SK-N-SH (cell line): ENCODE results near the gene SEMG1. TPM values are rescaled to one million over a fixed set of nuclear protein-coding genes. Genes with fewer than 3 reads are reported as not detected.

Experiments used
- CTCF ChIA-PET: fragments of 300-600, 350-600 bp; formaldehyde crosslinking; extraction: SDS; loops from one replicate; lab custom pipeline; 2021; lab: Yijun Ruan, JAX
- POLR2A ChIA-PET: fragments of 350-600 bp; sonication (Branson Sonifier 250); formaldehyde crosslinking; extraction: SDS; loops from one replicate; lab custom pipeline; 2020; ENCODE audit warnings: antibody characterized with exemption, inconsistent platforms; lab: Yijun Ruan, JAX
- DNase-seq: peaks from one replicate; pipeline ENCODE4 v3.0.0; 2012
- H2AFZ ChIP-seq: fragments of 200-600 bp; sonication (generic); 2 replicates; pipeline ENCODE4 v1.8.1; 2016; ENCODE audit warnings: antibody characterized with exemption, mild to moderate bottlenecking, low read depth
- H3F3A ChIP-seq: fragments of 200-600 bp; sonication (generic); replicated peaks from 2 replicates; pipeline ENCODE3; 2016; ENCODE audit warnings: antibody characterized with exemption, mild to moderate bottlenecking; ENCODE audit not compliant: insufficient read depth
- H3K27ac ChIP-seq, 2 experiments: fragments of 200-500 bp in 1 of 2; fragments of 200-600 bp in 1 of 2; sonication (Bioruptor generic) in 1 of 2; sonication (generic), shearing (Covaris generic) in 1 of 2; 2 replicates each; pipeline versions ENCODE4 v1.5.1 to v1.6.1; 2014 to 2016; ENCODE audit warnings: low read depth in 2 of 2, inconsistent platforms in 1 of 2, low read length in 1 of 2, mild to moderate bottlenecking in 1 of 2, mixed read lengths in 1 of 2
- H3K27me3 ChIP-seq: fragments of 200-600 bp; sonication (generic), shearing (Covaris generic); 2 replicates; pipeline ENCODE4 v1.6.1; 2016; ENCODE audit warnings: mixed run types; ENCODE audit not compliant: insufficient read depth
- H3K36me3 ChIP-seq, 2 experiments: fragments of 200-500 bp in 1 of 2; fragments of 200-600 bp in 1 of 2; sonication (Bioruptor generic) in 1 of 2; sonication (generic) in 1 of 2; replicated peaks in 1 of 2; 2 replicates each; pipeline versions ENCODE3 to v1.5.1; 2014 to 2016; ENCODE audit warnings: low read length in 1 of 2, mild to moderate bottlenecking in 1 of 2; ENCODE audit not compliant: insufficient read depth in 2 of 2, control insufficient read depth in 1 of 2
- H3K4me1 ChIP-seq, 2 experiments: fragments of 200-500 bp in 1 of 2; fragments of 200-600 bp in 1 of 2; sonication (Bioruptor generic) in 1 of 2; sonication (generic), shearing (Covaris generic) in 1 of 2; 2 replicates each; pipeline versions ENCODE4 v1.5.1 to v1.6.1; 2014 to 2016; ENCODE audit warnings: low read depth in 1 of 2, low read length in 1 of 2, mixed run types in 1 of 2; ENCODE audit not compliant: insufficient read depth in 2 of 2, control insufficient read depth in 1 of 2
- H3K4me2 ChIP-seq: fragments of 200-600 bp; sonication (generic), shearing (Covaris generic); 2 replicates; pipeline ENCODE4 v1.6.1; 2017; ENCODE audit warnings: mixed run types
- H3K4me3 ChIP-seq, 2 experiments: fragments of 200-500 bp in 1 of 2; fragments of 200-600 bp in 1 of 2; sonication (Bioruptor generic) in 1 of 2; sonication (generic), shearing (Covaris generic) in 1 of 2; 2 replicates each; pipeline versions ENCODE4 v1.5.1 to v1.8.1; 2014 to 2016; ENCODE audit warnings: low read depth in 2 of 2, inconsistent platforms in 1 of 2, low read length in 1 of 2, mild to moderate bottlenecking in 1 of 2, mixed read lengths in 1 of 2, moderate library complexity in 1 of 2
- H3K79me2 ChIP-seq: fragments of 200-600 bp; sonication (generic); 2 replicates; pipeline ENCODE4 v1.8.1; 2017; ENCODE audit warnings: mild to moderate bottlenecking; ENCODE audit not compliant: insufficient read depth
- H3K9ac ChIP-seq: fragments of 200-600 bp; sonication (generic); 2 replicates; pipeline ENCODE4 v1.6.1; 2017; ENCODE audit warnings: mixed run types
- H3K9me2 ChIP-seq: fragments of 200-600 bp; sonication (generic); 2 replicates; pipeline ENCODE4 v1.6.1; 2017; ENCODE audit warnings: mixed run types
- H3K9me3 ChIP-seq: fragments of 200-600 bp; sonication (generic); 2 replicates; pipeline ENCODE4 v1.6.1; 2017; ENCODE audit warnings: mixed run types, mild to moderate bottlenecking, moderate library complexity
- H4K20me1 ChIP-seq: fragments of 200-600 bp; sonication (generic); 2 replicates; pipeline ENCODE4 v1.6.1; 2017; ENCODE audit warnings: mild to moderate bottlenecking, mixed run types; ENCODE audit not compliant: insufficient read depth
- ELF1 ChIP-seq: IDR thresholded peaks from 2 replicates; pipeline ENCODE4 v1.4.0; 2012
- GATA2 ChIP-seq: sonication (generic); formaldehyde crosslinking; IDR thresholded peaks from 2 replicates; pipeline ENCODE4 v1.5.0; 2020; ENCODE audit warnings: mild to moderate bottlenecking, missing genetic modification reagents
- MEF2A ChIP-seq: IDR thresholded peaks from 2 replicates; pipeline ENCODE4 v1.4.0; 2012; ENCODE audit warnings: low read depth, borderline replicate concordance
- MXI1 ChIP-seq: IDR thresholded peaks from 2 replicates; pipeline ENCODE4 v1.6.1; 2012; ENCODE audit warnings: mild to moderate bottlenecking, low read depth, low read length, improper control_type of control experiment
- POLR2AphosphoS5 ChIP-seq: IDR thresholded peaks from 2 replicates; pipeline ENCODE4 v1.6.1; 2012; ENCODE audit warnings: low read depth, low read length
- SIN3A ChIP-seq: IDR thresholded peaks from 2 replicates; pipeline ENCODE4 v1.6.1; 2012; ENCODE audit warnings: low read depth, mild to moderate bottlenecking, low read length, moderate library complexity, borderline replicate concordance
- SMC3 ChIP-seq: IDR thresholded peaks from 2 replicates; pipeline ENCODE4 v1.6.1; 2012; ENCODE audit warnings: low read depth, low read length, improper control_type of control experiment
- TEAD4 ChIP-seq: IDR thresholded peaks from 2 replicates; pipeline ENCODE4 v1.4.0; 2012; ENCODE audit warnings: mild to moderate bottlenecking, borderline replicate concordance; ENCODE audit not compliant: insufficient read depth
- USF2 ChIP-seq: fragments of 150-350 bp; IDR thresholded peaks from 2 replicates; pipeline ENCODE4 v1.6.1; 2017; ENCODE audit warnings: antibody characterized with exemption, low read length, low read depth, borderline replicate concordance
- WGBS: methylation state at CpG from one replicate; pipeline ENCODE4 v1.1.6; 2017; ENCODE audit warnings: low lambda C conversion rate; 5-methylcytosine and 5-hydroxymethylcytosine counted together
- polyA plus RNA-seq, 3 experiments: library from polyadenylated mRNA; depleted of rRNA; stranded (reverse); fragments of >200 nt; gene quantifications; 2 replicates each; pipeline ENCODE4 v1.2.3, GENCODE V29; 2012
- TF ChIP-seq, protein P1 (sequence below): fragments of 200-600 bp; sonication (generic); IDR thresholded peaks from 2 replicates; pipeline ENCODE4 v1.6.1; 2017; ENCODE audit warnings: antibody characterized with exemption, mild to moderate bottlenecking, moderate library complexity
- TF ChIP-seq, protein P2 (sequence below): IDR thresholded peaks from 2 replicates; pipeline ENCODE4 v1.4.0; 2012; ENCODE audit warnings: low read depth, borderline replicate concordance

SEMG1 gene
- polyA plus RNA-seq, 1 of the 3 experiments (the other 2 are of a cell fraction), result not detected

DNA sequence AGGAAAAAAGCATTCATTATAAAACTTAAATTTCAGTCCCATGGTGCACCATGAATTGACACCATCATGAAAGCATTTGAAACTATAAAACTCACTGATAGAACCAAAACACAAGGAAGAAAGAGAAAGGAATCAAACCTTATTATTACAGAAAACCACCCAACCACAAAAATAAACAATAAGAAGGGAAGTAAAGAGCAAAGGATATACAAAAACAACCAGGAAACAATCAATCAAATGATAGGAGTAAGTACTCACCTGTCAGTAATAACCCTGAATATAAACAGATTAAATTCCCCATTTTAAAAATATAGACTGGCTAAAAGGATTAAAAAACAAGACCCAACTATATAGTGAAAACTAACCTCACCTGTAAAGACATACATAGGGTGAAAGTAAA is 41.8 kb downstream of the SEMG1 start:
- no peak for DNase-seq
- POLR2A ChIA-PET, result no interaction called here
- H3K27me3 ChIP-seq, result peaks cover 38% of the 10 kb centered on the region

DNA sequence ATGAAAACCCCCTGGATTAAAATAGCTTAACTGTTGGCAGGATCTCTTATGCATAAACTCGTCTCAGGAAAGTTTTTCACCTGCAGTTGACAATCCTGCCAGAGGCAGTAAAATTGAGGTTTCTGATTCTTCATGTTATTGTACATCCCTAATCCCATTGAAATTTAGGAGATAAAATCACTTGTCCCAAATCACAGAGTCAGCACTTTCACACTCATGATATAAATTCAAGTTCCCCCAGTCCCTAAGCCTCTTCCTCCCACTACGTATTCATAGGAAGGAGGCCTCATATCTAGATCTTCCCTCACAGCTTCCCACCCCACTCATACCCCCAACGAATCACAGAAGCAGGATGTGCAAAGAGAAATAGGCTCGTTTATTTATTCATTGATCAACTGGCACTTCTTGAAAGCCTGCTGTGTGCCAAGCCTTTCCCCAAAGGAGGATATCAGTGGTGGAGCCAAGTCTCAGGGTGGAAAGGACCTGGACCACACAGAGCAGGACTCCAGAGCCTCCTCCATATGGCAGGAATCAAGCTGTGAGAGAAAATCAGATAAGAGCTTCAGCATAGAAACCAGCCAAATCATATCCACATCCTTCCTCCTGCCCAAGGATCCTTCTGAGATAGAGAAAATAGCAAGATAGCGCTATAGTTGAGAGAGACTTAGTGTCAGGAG is 45.2 kb downstream of the SEMG1 start:
- Histone ChIP-seq H3K79me2 (no peaks in the 10 kb centered on the region), H3K4me1 (no peaks in the 10 kb centered on the region), H3K27me3 (peaks cover 34% of the 10 kb centered on the region; the same call in 1 of the 2 replicates), H3K4me3 (no peak overlapping the region), H3K9me3 (no peaks in the 10 kb centered on the region), H4K20me1 (no peaks in the 10 kb centered on the region), H3K9me2 (no peaks in the 10 kb centered on the region), H3K27ac (no peak overlapping the region), H3K36me3 (no peaks in the 10 kb centered on the region), H3K4me2 (no peak overlapping the region), H3K9ac (no peak overlapping the region)
- ChIA-PET CTCF (interaction anchor here (1.0 kb wide), 1 partner anchor 38 kb away, joined by 3 read pairs; no protein-coding TSS in a partner anchor), POLR2A (no interaction called here)
- DNase-seq, result no peak
- 6% methylated on average over 5 of the region's 5 CpGs for WGBS
- TF ChIP-seq MEF2A (no peak), USF2 (no peak)
- TF ChIP-seq, all 33 proteins: peak for 0
- Histone ChIP-seq H2AFZ (no peak overlapping the region), H3F3A (no peaks in the 10 kb centered on the region)

More for the DNA sequence above, 41.8 kb downstream of the SEMG1 start:
- no peaks in the 10 kb centered on the region for H3K9me3 ChIP-seq
- TF ChIP-seq, protein P1, sequence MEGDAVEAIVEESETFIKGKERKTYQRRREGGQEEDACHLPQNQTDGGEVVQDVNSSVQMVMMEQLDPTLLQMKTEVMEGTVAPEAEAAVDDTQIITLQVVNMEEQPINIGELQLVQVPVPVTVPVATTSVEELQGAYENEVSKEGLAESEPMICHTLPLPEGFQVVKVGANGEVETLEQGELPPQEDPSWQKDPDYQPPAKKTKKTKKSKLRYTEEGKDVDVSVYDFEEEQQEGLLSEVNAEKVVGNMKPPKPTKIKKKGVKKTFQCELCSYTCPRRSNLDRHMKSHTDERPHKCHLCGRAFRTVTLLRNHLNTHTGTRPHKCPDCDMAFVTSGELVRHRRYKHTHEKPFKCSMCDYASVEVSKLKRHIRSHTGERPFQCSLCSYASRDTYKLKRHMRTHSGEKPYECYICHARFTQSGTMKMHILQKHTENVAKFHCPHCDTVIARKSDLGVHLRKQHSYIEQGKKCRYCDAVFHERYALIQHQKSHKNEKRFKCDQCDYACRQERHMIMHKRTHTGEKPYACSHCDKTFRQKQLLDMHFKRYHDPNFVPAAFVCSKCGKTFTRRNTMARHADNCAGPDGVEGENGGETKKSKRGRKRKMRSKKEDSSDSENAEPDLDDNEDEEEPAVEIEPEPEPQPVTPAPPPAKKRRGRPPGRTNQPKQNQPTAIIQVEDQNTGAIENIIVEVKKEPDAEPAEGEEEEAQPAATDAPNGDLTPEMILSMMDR, result no peak
- TF ChIP-seq SMC3 (no peak), POLR2AphosphoS5 (no peak), TEAD4 (no peak), SIN3A (no peak), GATA2 (CRISPR knock-in tag) (no peak), MXI1 (no peak), ELF1 (no peak), MEF2A (no peak)
- TF ChIP-seq, protein P2, sequence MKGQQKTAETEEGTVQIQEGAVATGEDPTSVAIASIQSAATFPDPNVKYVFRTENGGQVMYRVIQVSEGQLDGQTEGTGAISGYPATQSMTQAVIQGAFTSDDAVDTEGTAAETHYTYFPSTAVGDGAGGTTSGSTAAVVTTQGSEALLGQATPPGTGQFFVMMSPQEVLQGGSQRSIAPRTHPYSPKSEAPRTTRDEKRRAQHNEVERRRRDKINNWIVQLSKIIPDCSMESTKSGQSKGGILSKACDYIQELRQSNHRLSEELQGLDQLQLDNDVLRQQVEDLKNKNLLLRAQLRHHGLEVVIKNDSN, result no peak
- no peaks in the 10 kb centered on the region for H3F3A ChIP-seq
- H3K9ac ChIP-seq, result no peak overlapping the region
- no peaks in the 10 kb centered on the region for H4K20me1 ChIP-seq
- H3K4me2 ChIP-seq, result no peak overlapping the region
- no peak overlapping the region for H3K27ac ChIP-seq
- H3K4me1 ChIP-seq, result no peaks in the 10 kb centered on the region
- H2AFZ ChIP-seq, result no peak overlapping the region
- CTCF ChIA-PET, result no interaction called here
- H3K79me2 ChIP-seq, result no peaks in the 10 kb centered on the region
- H3K4me3 ChIP-seq, result no peak overlapping the region
- no peaks in the 10 kb centered on the region for H3K36me3 ChIP-seq
- no peaks in the 10 kb centered on the region for H3K9me2 ChIP-seq
